Measurements from ENCODE around the gene THSD7A.
"Not testable (repeated sequence)": the region's sequence is repeated elsewhere in the genome, so short reads cannot be mapped to it uniquely, and the experiment has no call there.

Gene THSD7A

GRCh38 chr7:11457419-11457818, 374.6 kb downstream of the THSD7A start:
- TF ChIP-seq CTCF (IDR thresholded peaks at IDR 0.05; ENCODE audit: low read depth, low read length): no peak
- H3K4me3 ChIP-seq (ENCODE audit: low read depth, low read length): no peak overlapping the region

DNA sequence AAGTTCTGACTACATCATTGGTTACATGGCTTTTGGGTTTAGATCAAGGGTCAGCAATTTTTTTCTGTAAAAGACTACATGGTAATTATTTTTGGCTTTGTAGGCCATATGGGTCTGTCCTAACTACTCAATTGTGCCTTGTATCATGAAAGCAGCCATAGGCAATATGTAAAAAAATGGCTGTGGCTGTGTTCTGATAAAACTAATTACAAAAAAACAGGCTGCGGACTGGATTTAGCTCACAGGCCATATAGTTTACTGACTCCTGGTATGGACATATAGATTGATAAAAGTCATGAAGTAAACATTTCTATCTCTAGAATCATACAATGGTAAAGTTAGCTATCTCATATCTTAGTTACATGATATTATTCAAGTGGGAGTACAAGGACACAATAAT, 375.4 kb downstream of the THSD7A start:
- no peak for TF ChIP-seq CTCF (IDR thresholded peaks at IDR 0.05; ENCODE audit: low read depth, low read length)
- H3K4me3 ChIP-seq (ENCODE audit: low read depth, low read length): no peak overlapping the region

DNA sequence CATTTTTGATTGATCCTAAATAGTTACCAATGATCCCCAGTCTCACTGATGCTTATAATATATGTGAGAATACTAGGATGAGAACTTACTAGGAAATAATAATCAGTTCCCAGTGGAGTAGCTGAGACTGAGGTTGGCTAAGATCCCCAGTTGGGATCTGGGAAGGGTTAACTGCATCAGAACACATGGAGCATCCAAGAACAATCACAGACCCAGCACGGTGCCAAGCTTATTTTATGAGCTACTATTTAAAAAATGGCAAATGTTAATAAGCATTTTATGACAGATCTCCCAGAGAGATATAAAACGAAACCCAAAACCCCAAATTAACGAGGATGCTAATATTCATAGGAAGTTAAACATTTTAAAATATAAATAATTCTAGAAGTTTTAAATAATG, 379.5 kb downstream of the THSD7A start:
- TF ChIP-seq CTCF (IDR thresholded peaks at IDR 0.05; ENCODE audit: low read depth, low read length): no peak

GRCh38 chr7:11450281-11450680, 381.7 kb downstream of the THSD7A start:
- TF ChIP-seq CTCF (IDR thresholded peaks at IDR 0.05; ENCODE audit: low read depth, low read length): no peak
- H3K4me3 ChIP-seq (ENCODE audit: low read depth, low read length): no peak overlapping the region

More for the DNA sequence above, 379.5 kb downstream of the THSD7A start:
- H3K4me3 ChIP-seq (ENCODE audit: low read depth, low read length): no peak overlapping the region

DNA sequence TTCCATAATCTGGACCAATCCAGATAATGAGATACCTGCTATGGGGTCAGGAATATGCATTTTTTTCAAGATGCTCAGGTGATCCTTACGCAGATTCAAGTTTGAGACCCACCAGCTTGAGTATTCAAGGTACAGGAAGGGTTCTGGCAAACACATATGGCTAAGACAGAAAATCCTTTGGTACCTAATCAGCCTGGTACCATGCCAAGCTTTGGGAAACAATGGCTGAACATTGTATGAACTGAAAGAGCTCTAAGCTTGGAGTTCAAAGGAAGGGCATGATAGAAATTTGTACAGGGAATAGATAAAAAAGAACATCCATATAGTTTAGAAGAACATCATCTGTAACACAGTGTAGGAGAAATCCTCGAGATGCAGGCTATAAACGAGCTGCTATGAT, 382.7 kb downstream of the THSD7A start:
- H3K4me3 ChIP-seq (ENCODE audit: low read depth, low read length): no peak overlapping the region
- TF ChIP-seq CTCF (IDR thresholded peaks at IDR 0.05; ENCODE audit: low read depth, low read length): no peak

GRCh38 chr7:11448323-11448722, 383.7 kb downstream of the THSD7A start:
- TF ChIP-seq CTCF (IDR thresholded peaks at IDR 0.05; ENCODE audit: low read depth, low read length): no peak
- H3K4me3 ChIP-seq (ENCODE audit: low read depth, low read length): no peak overlapping the region

- TF ChIP-seq CTCF (IDR thresholded peaks at IDR 0.05; ENCODE audit: low read depth, low read length): no peak
- H3K4me3 ChIP-seq (ENCODE audit: low read depth, low read length): no peak overlapping the region
These were observed 384.9 kb downstream of the THSD7A start for GRCh38 chr7:11447106-11447505.

GRCh38 chr7:11443934-11444333, 388.1 kb downstream of the THSD7A start:
- H3K4me3 ChIP-seq (ENCODE audit: low read depth, low read length): not testable (repeated sequence)
